ENCODE results near the gene PPP1R14D. TPM values are rescaled to one million over a fixed set of nuclear protein-coding genes. Genes with fewer than 3 reads are reported as not detected.

PPP1R14D gene
- total RNA-seq, 4 donors from 2014 or later, result not detected

- TF ChIP-seq POLR2A (IDR thresholded peaks at IDR 0.05) (no peak), CTCF (IDR thresholded peaks at IDR 0.05) (peak in 1 of 2 donors; percentile 73), EP300 (IDR thresholded peaks at IDR 0.05) (no peak)
- 60% methylated on average over 8 of the region's 8 CpGs for WGBS
- no peaks in the 10 kb centered on the region for H3K9me3 ChIP-seq
- H3K27ac ChIP-seq, result no peak overlapping the region
- H3K4me3 ChIP-seq, result no peak overlapping the region
- H3K36me3 ChIP-seq, result peaks cover 25% of the 10 kb centered on the region
- no peaks in the 10 kb centered on the region for H3K27me3 ChIP-seq
- no peak for DNase-seq (ENCODE audit: low spot score in 2 of 2)
- peaks cover 25% of the 10 kb centered on the region for H3K4me1 ChIP-seq
Observed at GRCh38 chr15:40782609-40783227, 45.8 kb downstream of the PPP1R14D start.

GRCh38 chr15:40776537-40777141 lies 51.9 kb downstream of the PPP1R14D start:
- Histone ChIP-seq H3K9me3 (no peaks in the 10 kb centered on the region), H3K36me3 (peaks cover 66% of the 10 kb centered on the region), H3K4me1 (peaks cover 29% of the 10 kb centered on the region), H3K27ac (peak overlapping the region; percentile 42), H3K27me3 (no peaks in the 10 kb centered on the region), H3K4me3 (no peak overlapping the region)
- peak in 1 of 3 donors; percentile 41 for TF ChIP-seq POLR2AphosphoS5 (IDR thresholded peaks at IDR 0.05)
- no peak for TF ChIP-seq CTCF (IDR thresholded peaks at IDR 0.05)
- no peak for DNase-seq (ENCODE audit: low spot score in 2 of 2)
- WGBS, result 40% methylated on average over 11 of the region's 11 CpGs

GRCh38 chr15:40775740-40776536 lies 52.6 kb downstream of the PPP1R14D start:
- Histone ChIP-seq H3K27me3 (no peaks in the 10 kb centered on the region), H3K27ac (peak overlapping the region; percentile 42), H3K4me3 (no peak overlapping the region), H3K4me1 (peaks cover 34% of the 10 kb centered on the region), H3K9me3 (no peaks in the 10 kb centered on the region), H3K36me3 (peaks cover 66% of the 10 kb centered on the region)
- no peak for DNase-seq (ENCODE audit: low spot score in 2 of 2)
- TF ChIP-seq CTCF (IDR thresholded peaks at IDR 0.05) (no peak), POLR2A (IDR thresholded peaks at IDR 0.05) (no peak), EP300 (IDR thresholded peaks at IDR 0.05) (no peak), POLR2AphosphoS5 (IDR thresholded peaks at IDR 0.05) (no peak)
- WGBS, result 80% methylated on average over 10 of the region's 14 CpGs

GRCh38 chr15:40775007-40775406 lies 53.5 kb downstream of the PPP1R14D start:
- peaks cover 44% of the 10 kb centered on the region for H3K4me1 ChIP-seq
- no peak overlapping the region for H3K27ac ChIP-seq
- TF ChIP-seq POLR2AphosphoS5 (IDR thresholded peaks at IDR 0.05) (no peak), CTCF (IDR thresholded peaks at IDR 0.05) (no peak), POLR2A (IDR thresholded peaks at IDR 0.05) (no peak), EP300 (IDR thresholded peaks at IDR 0.05) (no peak)
- H3K4me3 ChIP-seq, result no peak overlapping the region
- no peaks in the 10 kb centered on the region for H3K9me3 ChIP-seq
- no peaks in the 10 kb centered on the region for H3K27me3 ChIP-seq
- H3K36me3 ChIP-seq, result peaks cover 66% of the 10 kb centered on the region
- DNase-seq (ENCODE audit: low spot score in 2 of 2), result no peak
- 91% methylated on average over 10 of the region's 10 CpGs for WGBS

- no peaks in the 10 kb centered on the region for H3K27me3 ChIP-seq
- H3K4me1 ChIP-seq, result peaks cover 55% of the 10 kb centered on the region
- DNase-seq (ENCODE audit: low spot score in 2 of 2), result no peak
- TF ChIP-seq EP300 (IDR thresholded peaks at IDR 0.05) (no peak), POLR2AphosphoS5 (IDR thresholded peaks at IDR 0.05) (no peak), POLR2A (IDR thresholded peaks at IDR 0.05) (no peak), CTCF (IDR thresholded peaks at IDR 0.05) (no peak)
- WGBS, result 97% methylated on average over 6 of the region's 6 CpGs
- no peak overlapping the region for H3K27ac ChIP-seq
- H3K36me3 ChIP-seq, result peaks cover 55% of the 10 kb centered on the region
- no peaks in the 10 kb centered on the region for H3K9me3 ChIP-seq
- no peak overlapping the region for H3K4me3 ChIP-seq
Observed at GRCh38 chr15:40773902-40774301, 54.6 kb downstream of the PPP1R14D start.
